Endothelial cell of hepatic sinusoid (primary cell): ENCODE data around the gene ABHD2.
"Not testable (repeated sequence)": the region's sequence is repeated elsewhere in the genome, so short reads cannot be mapped to it uniquely, and the experiment has no call there.

Experiments
- in situ Hi-C: cut with HindIII; loops from 2 replicates; pipeline ENCODE4 v1.10.0; 2017; ENCODE audit warnings: low sequenced_read_pairs

The ABHD2 gene

DNA sequence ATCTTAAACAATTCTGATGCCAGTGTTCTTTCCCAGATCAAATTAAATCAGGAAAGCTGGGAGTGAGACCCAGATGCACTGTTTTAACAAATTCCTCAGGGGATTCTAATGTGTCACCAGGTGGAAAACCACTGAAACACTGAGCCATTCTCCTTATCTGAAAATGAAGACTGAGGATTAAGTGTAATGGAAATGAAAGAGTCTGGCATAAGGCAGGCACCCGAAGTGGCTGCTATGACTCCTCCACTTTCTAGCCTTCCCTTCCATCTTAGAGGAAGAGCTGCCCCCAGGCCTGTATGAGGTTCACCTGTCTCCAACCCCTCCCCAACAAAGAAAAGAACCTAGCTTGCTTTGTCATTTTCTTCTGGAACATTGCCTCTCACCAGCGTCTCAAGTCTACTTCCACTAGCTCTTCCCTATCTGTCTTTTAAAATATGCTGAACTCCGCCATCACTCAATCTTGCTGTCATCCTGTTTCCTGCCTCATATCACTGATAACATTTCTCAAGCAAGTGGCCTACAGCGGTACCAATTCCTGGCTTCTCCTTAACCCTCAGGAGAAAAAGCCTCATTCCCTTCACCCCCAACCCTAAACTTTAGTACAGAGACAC is 13.7 kb upstream of the ABHD2 start:
- in situ Hi-C loops: no loop called here

DNA sequence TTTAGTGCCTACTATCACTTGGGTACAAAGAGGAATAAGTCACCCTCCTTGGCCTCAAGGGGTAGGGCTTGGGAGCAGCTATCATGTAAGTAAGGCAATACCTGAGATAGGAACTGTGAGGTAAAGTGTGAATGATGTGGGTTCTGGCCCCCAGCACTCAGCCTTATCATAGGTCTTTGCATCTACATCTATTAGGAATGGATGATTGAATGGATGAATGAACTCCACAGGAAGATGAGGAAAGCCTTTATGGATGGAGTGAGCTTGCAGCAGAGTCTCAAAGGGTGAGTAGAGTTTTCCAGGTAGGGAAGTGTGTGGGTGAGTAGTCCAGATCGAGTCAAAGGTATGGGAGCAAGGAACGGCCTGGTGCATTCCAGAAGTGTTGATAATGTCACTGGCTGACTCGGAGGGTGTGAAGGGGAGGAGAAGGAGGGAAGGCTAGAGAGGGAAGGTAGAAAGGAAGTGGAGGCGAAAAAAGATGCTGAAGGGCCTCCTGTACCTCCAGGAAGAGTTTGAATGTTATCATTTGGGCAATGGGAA is 13.1 kb upstream of the ABHD2 start:
- in situ Hi-C loops: no loop called here

- in situ Hi-C loops: no loop called here
Measured at GRCh38 chr15:89075846-89076245, 12.4 kb upstream of the ABHD2 start.

DNA sequence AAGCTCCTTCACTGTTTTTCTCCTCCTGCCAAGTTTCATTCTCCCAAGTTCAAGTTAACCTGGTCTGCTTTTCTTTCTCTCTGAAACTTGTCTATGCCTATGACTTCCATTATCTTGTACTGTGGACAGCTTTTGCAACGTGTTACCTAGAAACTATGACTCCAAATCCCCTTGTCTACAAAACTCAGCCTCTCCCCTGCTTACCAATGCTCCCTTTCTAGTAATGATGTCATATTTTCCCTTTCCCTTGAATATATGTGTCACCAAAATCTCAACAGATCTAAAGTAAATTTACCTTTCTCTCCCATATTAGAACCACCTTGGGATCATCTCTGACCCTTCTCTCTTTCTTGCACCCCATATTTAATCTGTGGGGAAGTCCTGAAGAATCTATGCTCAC is 10.5 kb upstream of the ABHD2 start:
- in situ Hi-C loops: no loop called here

- in situ Hi-C loops: no loop called here
Measured at GRCh38 chr15:89078851-89079810, 9.1 kb upstream of the ABHD2 start.

DNA sequence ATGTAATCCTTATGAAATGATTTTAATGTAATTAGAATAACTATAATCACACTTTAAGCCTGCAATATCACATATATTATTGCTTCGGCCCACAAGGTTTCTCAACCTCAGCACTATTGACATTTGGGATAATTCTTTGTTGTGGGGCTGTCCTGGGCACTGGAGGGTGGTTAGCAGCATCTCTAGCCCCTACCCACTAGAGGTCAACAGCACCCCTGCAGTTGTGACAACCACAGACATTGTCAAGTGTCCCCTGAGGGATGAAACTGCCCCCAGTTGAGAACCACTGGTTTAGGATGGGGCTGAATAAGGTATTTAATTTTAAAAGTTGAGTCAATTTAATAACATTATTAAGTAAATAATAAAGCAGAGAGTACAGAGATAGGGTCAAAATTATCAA is 6.4 kb upstream of the ABHD2 start:
- in situ Hi-C loops: no loop called here

GRCh38 chr15:89083246-89083645 is 5.0 kb upstream of the ABHD2 start:
- in situ Hi-C loops: no loop called here

GRCh38 chr15:89085289-89085926 is 2.8 kb upstream of the ABHD2 start:
- in situ Hi-C loops: no loop called here

DNA sequence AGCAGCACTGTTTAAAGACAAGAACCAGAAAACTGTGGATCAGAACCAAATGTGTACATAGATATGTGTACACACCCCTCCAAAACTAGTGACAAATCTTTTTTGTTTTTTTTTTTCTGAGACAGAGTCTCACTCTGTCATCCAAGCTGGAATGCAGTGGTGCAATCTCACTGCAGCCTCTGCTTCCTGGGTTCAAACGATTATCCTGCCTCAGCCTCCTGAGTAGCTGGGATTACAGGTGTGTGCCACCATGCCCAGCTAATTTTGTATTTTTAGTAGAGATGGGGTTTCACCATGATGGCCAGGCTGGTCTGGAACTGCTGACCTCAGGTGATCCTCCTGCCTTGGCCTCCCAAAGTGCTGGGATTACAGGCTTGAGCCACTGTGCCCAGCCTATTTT is 2.3 kb upstream of the ABHD2 start:
- in situ Hi-C loops: not testable (repeated sequence)

DNA sequence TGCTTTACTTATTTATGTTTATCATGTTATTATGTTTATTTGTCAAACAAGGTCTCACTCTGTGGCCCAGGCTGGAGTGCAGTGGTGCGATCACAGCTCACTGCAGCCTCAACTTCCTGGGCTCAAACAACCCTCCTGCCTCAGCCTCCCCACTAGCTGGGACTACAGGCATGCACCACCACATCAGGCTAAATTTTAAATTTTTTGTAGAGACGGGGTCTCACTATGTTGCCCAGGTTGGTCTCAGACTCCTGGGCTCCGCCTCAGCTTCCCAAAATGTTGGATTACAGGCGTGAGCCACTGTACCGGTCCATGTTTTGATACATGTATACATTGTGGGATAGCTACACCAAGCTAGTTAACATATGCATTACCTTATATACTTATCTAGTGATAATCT is 1.9 kb upstream of the ABHD2 start:
- in situ Hi-C loops: not testable (repeated sequence)

GRCh38 chr15:89087161-89087829 is 961 bp upstream of the ABHD2 start:
- in situ Hi-C loops: no loop called here

DNA sequence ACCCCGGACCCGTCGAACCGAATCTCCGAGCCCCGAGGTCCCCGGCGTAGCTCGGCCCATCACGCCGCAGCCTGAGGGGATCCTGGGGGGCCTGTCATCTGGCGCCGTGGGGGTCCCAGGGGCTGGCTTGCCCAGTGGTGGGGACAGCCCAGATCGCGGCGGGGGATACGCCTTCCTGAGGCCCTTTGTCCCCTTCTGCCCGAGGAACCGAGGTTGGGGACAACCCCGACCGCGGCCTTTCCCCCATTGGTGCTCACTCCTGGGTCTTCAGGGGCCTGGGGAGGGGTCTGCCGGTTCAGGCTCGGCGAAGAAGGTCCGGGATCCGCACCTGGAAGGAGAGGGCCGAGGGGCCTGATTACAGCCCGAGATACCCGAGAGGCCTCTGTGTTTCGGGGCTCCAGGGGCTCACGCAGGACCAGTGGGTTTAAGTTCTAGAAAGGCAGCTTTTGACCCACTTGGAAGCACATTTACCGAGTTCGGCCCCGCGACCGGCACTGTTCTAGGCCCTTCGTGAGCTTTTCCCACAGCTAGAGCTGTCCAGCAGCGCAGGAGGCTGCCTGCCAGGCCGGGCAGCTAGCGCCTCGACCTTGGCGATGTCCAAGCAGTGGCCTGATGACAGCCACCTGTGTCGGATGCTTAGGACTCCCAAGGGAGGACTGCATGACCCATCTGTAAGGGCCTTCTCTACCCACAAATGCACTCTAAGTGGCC is 504 bp downstream of the ABHD2 start:
- in situ Hi-C loops: no loop called here

DNA sequence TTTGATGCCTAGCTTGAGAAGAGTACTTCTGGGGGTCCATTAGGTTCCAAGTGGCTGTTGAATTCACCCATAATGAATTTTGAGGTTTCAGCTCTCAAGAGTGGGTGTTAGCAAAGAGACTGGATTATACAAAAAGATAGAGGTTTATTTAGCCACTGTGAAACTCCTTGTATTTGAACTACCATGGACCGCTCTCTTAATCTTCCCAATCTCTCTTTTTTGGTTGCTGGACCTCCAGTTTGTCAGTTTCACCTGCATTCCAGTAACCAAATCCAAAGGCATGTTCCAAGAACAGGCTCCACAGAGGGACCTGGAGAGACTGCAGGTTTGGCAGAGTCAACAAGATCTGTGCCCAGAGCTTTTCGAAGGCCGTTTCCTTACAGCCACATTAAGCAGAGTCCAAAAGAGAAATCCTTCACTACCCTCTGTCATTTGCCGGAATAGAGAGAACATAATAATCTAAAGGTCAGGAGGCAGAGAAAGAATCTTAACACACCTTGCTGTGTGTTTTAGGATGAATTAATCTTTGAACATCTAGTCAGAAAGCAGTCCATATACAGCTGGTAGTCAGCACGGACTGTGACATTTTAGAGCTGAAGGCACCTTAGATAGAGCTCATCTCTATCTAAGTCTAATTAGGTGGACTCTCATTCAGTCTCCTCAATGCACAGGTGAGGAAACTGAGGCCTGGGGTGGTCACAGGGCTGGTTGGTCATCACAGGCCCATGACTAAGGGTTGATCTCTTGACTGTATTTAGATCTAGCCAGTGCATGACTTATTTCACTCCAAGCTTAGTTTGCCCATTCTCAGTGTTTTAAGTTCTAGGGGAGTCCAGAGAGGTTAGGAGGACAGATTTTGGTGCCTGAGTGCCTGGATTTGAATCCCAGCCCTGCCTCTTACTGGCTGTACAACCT is 1.3 kb downstream of the ABHD2 start:
- in situ Hi-C loops: loop anchor here (5.0 kb wide), 1 partner anchor 32 kb away; no protein-coding TSS in a partner anchor

- in situ Hi-C loops: loop anchor here (5.0 kb wide), 1 partner anchor 34 kb away; no protein-coding TSS in a partner anchor
Measured at GRCh38 chr15:89090791-89091626, 2.8 kb downstream of the ABHD2 start.

DNA sequence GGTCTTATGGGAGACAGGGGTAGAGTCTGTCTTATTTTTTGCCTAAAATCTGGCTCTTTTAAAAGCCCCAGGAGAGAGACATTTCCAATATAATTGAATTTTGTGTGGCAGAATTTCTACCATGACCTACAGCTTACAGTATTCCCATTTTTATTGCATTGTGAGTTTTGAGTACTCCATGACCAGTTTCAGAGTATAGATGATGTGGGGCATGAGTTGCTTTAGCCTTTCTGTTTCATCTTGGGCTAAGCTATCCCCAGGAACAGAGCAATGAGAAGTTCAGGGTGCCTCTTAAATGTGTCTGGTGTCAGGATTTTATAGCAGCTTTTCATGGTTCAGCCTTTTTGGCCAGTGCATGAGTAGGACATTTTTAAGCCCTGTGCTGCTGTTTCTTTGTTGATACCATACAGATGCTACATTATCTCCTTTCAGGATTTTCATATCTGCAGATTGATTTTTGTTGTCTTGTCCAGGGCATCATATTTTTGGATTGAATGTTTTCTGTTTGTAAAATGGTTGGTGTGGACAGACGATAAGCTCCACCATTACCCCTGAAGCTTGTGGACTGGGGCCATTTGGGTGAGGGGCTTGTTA is 3.5 kb downstream of the ABHD2 start:
- in situ Hi-C loops: loop anchor here (5.0 kb wide), 1 partner anchor 34 kb away; no protein-coding TSS in a partner anchor

GRCh38 chr15:89093509-89093908 is 5.3 kb downstream of the ABHD2 start:
- in situ Hi-C loops: loop anchor here (5.0 kb wide), 1 partner anchor 36 kb away; no protein-coding TSS in a partner anchor

GRCh38 chr15:89095073-89095472 is 6.8 kb downstream of the ABHD2 start:
- in situ Hi-C loops: no loop called here

GRCh38 chr15:89095556-89095955 is 7.3 kb downstream of the ABHD2 start:
- in situ Hi-C loops: no loop called here
